HG03520 (cell line): ENCODE results near the gene SCARF1.
A peak's percentile ranks its signal among the peaks of the same experiment; 100 is the strongest.

ENCODE experiments used
- ATAC-seq: cut with Tn5 transposase; IDR thresholded peaks from one replicate; pipeline ENCODE4 v1.9.1; 2021; ENCODE audit warnings: mild to moderate bottlenecking, moderate library complexity; ENCODE audit not compliant: unreplicated experiment

SCARF1 gene

GRCh38 chr17:1628856-1629503 is 16.6 kb downstream of the SCARF1 start:
- ATAC-seq, result peak; percentile 48

GRCh38 chr17:1627982-1628855 is 17.3 kb downstream of the SCARF1 start, which contains the start of gene SLC43A2:
Gene SLC43A2, minus strand, starts transcription at chr17:1628834. Its CDS starts 960 bp downstream, at chr17:1627874.
- peak; percentile 51 for ATAC-seq

DNA sequence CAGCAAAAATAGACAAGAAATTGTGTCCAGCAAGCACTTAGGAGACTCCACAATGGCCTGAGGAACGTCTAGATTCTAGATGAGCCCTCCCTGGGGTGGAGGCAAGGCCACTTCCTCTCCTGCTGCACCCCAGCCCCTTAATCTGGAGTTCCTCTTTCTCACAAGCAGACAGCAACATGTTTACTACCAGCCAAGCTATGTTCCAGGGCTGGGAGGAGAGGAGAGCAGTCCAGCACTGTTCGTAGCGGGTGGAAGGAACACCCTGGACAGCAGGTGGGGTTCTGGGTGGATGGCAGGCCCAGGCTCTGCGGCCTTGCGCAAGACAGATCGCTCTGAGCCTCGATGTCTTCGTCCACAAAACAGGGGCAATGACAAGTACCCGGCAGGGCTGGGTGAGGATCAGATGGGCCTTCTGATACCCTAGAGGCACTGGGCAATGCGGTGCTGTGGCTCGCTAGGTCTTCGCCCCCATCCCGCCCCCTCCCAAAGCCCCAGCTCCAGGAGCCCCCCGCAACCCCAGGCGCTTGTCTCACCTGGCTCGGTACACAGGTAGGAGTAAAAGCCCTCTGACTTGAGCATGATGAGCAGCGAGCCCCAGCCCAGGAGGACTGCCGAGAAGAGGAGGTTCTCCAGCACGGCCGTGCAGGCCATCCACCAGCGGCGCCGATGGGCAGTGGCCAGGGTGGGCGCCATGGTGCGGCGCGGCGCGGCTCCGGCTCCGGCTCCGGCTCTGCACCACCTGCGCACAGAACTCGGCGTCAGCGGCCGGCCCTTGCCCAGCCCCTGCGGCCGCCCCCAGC is 18.1 kb downstream of the SCARF1 start:
- no peak for ATAC-seq

DNA sequence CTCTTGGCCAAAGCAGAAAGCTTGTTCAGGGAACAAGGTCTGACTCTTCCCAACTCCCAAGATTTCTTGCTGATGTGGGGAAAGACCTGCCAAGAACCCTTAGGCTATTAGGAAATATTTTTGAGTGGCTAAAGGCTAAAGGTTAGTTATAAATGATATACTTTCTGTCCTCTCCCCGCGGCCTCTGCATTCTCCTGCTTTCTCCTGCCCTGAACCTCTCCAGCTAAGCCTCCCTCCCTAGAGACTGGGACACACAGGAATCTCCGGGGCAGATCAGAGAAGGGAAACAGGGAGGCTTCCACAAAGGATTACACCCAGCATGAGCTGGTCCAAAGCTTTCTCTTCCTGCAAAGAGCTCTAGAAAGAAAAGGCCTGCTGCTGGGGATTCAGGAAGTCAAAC is 19.2 kb downstream of the SCARF1 start:
- no peak for ATAC-seq

- no peak for ATAC-seq
Measured at GRCh38 chr17:1625581-1625980, 20.0 kb downstream of the SCARF1 start.

GRCh38 chr17:1625053-1625452 is 20.5 kb downstream of the SCARF1 start:
- ATAC-seq, result no peak

GRCh38 chr17:1624650-1625049 is 20.9 kb downstream of the SCARF1 start:
- ATAC-seq, result no peak

DNA sequence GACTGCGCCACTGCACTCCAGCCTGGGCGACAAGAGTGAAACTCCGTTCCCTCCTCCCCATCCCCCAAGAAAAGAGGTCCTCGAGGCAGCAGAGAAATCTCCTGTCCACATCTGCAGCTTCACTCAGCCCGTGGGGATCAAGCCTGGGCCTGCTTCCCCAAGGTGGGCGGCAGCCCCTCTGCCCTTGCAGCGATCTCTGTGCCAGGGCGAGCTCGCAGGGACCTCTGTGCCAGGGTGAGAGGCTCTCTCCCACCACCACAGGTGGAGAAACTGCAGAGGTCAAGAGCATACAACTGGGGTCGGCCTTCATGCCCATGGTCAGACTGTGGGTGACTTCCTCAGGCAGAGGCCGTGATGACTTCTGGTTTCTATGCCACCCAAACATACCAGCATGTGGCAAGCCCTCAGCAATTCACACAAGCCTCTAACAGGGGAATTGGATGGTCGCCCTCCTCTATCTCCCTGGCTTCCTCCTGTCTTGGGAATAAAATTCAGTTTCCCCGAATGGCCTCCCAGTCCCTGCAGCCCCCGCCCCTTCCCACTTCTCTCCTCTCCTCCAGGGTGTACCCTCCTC is 22.4 kb downstream of the SCARF1 start:
- no peak for ATAC-seq

DNA sequence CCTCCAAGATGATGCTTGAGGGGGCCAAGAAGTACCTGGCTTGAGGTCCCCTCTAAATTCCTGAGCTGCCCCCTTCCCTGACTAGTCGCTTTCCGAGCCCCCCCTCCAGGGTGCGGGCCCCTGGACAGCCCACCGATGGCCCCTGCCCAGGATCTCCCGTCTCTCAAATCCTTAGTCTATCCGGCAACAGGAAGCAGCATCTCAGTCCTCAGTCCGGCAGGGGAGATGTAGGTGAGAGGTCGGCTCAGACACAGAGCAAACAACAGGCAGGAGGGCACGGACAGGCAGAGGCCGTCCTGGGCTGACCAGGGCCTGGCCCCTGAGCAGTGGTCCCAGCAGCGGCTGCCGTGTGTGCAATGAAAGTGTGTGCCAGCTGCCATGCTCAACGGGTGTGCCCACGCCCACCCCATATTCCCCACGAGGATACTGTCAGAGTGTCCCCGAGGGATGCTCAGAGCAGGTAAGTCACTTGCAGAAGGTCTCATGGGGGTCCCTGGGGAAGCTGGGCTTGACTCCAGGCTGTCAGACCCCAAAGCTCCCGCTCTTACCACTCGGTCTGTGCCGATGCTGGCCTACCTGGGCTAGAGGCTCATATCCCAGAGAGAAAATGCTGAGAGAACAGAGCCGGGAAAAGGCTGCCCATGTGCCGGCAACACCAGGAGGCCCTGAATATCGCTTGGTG is 24.1 kb downstream of the SCARF1 start:
- ATAC-seq, result no peak

DNA sequence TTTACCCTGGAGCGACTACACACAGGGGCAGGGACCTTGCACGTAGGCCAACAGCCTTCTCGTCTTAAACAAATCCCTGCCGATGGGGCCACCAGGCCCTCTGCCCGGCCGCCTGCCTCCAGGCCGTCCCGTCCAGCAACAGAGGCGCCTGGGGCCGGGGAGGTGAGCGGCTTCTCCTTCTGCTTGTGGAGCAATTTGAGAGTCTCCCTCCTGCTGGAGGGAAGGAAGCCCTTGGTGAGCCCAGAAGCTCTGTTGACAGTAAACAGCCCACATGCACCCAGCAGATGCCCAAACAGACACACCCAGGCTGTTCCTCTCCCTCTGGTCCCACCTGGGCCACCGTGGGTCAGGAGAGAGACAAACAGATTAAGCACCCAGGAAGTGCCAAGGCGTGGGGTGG is 25.0 kb downstream of the SCARF1 start:
- ATAC-seq, result no peak

DNA sequence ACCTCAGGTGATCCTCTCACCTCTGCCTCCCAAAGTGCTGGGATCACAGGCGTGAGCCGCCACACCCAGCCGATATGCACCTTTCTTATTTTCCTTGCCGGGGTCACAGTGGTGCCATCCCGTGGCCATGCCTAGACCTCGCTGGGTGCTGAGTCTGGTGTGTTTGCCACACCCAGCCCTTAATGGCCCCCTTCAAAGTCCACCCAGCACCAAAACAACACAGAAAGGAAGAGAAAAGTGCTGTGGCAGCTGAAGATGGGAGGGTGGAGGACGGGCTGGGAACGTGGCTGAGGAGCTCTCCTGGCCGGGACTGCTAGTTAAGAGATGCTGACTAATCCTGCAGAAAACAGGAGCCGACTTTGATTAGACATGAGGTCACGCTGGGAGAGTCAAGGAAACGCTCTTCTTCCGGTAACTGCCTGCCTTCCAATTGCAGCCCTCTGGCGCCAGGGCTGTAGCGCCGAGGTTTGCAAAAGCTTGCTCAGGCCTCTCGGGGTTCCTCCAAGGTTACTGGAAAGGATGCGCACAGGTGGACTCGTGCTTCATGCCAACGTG is 27.8 kb downstream of the SCARF1 start:
- no peak for ATAC-seq

DNA sequence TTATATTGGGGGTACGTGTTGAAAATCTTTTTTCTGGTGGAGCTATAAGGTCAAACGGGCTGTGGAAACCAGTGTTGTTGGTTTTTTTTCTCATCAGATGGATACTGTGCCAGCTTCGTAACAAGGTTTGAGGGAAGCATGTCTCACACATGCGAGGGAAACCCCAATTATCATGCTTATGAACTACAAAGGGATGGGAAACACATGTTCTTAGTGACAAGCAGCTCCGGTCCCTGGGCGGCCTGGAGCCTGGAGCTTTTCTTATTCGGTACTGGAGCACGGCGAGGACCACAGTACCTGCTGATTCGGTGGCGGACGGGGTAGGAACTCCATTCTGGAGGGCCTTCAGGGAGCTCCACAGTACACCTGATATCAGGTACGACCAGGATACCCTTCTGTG is 29.4 kb downstream of the SCARF1 start:
- ATAC-seq, result no peak

DNA sequence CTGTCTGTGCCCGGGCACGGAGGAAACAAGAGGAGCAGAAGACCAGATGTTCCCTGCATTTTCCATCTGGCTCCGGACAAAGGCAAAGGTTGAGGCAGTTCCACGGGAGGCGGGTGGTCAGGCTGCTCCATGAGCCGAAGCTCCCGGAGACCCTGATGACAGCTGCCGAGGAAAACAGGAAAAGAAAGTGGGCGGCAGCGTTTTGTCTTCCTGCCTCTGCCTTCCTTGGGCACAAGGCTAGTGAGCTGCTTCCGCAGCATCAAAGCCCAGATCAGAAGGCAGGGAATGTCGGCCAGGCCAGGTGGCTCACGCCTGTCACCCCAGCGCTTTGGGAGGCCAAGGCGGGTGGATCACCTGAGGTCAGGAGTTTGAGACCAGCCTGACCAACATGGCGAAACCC is 33.1 kb downstream of the SCARF1 start:
- no peak for ATAC-seq

GRCh38 chr17:1611715-1612114 is 33.8 kb downstream of the SCARF1 start:
- ATAC-seq, result no peak

GRCh38 chr17:1608676-1609075 is 36.9 kb downstream of the SCARF1 start:
- ATAC-seq, result no peak

- ATAC-seq, result no peak
Measured at GRCh38 chr17:1607971-1608320, 37.6 kb downstream of the SCARF1 start.

DNA sequence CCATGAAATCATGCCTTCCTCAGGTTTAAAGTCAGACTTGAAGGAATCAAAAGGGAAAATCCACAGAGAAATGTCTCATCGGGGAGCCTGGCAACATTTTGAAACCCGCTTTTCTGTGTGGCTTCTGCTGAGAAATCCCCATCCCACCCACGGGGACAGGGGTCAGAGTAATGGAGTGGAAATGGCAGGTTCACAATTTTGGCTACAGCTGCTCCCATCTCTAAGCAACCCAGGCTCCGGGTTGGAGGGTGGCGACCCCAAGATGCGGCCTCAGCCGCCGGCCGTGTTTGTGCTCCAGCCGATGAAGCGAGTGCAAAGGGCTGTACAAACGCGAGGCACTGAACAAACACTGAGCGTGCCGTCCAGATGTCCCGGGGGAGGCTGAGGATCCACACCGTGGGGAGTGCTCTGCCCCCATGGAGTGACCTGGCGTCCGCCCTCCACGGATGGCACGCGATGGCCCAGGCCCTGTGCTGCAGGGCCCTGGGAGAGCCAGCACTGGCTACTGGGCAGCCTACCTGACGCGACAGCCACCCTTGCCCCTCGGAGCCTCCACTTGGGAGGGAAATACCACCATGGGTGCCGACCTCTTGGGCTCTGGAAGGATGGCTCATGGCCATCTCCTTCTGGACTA is 39.1 kb downstream of the SCARF1 start:
- no peak for ATAC-seq

DNA sequence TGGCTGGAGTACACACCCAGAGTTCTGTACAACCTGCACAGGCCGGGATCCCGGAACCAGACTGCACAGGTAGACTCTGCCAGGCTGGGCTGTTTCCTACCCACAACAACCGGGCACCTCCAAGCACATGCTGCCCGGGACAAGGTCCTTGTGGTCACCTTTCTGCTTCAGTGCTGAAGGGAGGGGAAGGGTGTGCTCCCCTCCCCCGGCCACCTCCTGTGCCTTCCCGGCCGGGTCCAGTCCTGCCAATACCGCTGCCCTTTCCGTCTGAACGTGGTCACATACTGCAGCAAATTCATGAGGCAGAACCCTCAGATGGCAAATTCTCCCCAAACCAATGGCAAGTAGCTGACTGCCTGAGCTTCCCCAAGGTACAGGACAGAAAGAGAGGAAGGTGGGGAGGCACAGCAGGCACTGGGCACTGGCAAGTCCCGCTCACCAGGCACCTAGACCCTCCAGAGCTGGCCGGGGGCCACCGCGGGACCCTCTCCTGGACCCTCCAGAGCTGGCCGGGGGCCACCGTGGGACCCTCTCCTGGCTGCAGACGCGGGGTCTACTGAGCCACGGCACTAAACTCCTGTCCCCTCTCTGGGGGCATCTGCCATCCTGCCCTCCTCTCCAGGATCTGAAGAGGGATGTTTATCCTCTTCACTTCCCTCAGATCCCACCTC is 39.7 kb downstream of the SCARF1 start:
- ATAC-seq, result no peak

- ATAC-seq, result no peak
Measured at GRCh38 chr17:1604831-1605528, 40.6 kb downstream of the SCARF1 start.
